ENCODE data around the gene MYL4.
"Not testable (repeated sequence)": the region's sequence is repeated elsewhere in the genome, so short reads cannot be mapped to it uniquely, and the experiment has no call there.

Gene MYL4

DNA sequence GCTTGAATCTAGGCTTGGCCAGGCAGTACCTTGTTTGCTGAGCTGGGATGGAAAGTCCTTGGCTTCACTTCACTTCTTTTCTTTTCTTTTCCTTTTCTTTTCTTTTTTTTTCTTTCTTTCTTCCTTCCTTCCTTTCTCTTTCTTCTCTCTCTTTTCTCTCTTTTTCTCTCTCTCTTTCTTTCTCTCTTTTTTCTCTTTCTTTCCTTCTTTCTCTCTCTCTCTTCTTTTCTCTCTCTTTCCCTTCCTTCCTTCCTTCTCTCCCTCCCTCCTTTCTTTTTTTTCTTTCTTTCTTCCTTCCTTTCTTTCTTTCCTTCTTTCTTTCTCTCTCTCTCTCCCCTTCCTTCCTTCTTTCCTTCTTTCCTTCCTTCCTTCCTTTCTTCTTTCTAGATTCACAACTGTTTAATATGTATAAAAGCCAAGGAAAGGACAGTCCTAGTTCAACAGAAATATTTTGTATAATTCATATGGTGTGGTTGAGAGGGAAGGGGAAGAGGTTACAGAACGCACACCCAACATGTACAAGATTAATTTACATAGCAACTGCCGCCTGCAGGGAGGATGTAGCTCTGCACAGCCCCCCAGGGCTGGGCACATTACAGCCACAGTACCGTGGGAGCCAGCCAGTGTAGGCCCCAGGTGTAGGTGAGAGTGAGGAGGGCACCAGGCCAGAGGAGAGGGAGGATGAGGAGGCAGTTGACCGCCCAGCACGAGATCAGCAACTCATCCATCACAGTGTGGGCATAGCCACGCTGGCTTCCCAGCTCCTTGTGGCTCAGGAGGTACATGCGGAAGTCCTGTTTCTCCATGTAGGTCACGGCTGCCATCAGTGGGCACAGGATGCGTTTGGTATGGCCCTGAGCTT is 34.8 kb downstream of the MYL4 start:
- no peak for DNase-seq (ENCODE audit: low read depth)

DNA sequence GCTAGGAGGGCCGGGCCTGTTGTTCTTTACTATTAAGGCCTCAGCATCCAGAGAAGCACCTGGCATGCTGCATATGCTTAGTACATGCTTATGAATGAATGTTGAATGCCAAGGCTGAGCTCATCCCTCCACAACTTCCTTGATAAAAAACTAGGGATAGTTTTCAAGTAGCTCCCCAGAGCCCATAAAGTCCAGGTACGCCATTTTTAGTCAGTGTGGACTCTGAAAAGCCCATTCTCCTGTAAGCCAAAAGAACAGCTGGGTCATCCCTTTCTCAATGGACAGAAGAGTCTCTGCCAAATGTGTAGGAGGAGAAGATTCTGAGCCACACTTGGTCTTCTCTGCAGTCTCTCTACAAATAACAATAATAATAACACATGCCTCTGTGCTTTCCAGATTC is 35.5 kb downstream of the MYL4 start:
- no peak for DNase-seq (ENCODE audit: low read depth)

DNA sequence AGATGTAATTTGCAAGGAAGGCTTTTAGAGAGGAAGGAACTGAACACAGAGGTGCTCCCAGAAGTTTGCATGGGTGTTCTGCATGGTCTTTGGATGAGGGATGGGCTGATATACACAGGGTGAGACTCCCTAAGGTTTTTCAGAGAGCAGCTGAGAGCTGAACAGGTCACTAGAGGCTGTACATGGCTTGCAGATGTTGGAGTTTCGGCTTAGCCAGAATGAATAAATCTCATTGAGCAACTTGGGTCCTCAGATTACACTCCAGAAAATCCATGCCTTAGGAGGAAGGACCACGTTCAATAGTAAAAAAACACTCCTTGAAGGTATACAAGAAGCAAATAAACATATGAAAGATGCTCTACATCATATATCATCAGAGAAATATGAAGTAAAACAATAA is 37.0 kb downstream of the MYL4 start:
- no peak for DNase-seq (ENCODE audit: low read depth)

DNA sequence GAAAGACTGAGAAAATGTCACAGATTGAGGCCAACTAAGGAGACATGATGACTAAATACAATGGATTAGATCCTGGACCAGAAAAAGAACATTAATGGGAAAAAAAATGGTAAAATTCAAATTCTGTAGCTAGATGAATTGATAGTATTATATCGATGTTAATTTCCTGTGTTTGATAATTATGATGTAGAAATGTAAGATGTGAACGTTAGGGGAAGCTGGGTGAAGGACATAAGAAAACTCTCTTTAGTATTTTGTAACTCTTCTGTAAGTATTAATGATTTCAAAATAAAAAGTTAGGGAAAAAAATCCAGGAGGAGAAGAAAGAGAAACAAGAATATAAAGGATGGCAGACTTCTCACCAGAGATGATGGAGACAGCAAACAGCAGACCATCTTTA is 41.7 kb downstream of the MYL4 start:
- DNase-seq (ENCODE audit: low read depth), result no peak

DNA sequence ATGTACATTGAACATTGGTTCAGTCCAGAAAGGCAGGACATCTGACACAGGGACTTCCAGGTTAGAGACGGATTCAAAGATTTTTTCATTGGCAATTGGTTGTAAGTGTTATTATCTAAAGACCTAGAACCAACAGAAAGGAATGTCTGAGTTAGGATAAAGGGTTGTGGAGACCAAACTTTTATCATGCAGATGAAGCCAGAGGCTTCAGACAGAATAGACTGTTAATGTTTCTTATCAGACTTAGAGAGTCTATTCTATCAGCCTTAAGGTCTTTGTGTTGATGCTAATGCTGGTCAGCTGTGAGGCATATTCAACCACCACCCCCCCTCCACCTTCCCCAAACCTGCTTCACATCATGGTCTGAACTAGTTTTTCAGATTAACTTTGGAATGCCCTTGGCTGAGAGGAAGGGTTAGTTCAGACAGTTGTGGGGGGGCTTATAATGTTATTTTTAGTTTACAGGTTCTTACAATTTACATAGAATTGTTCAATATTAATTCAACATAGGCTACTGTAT is 42.3 kb downstream of the MYL4 start:
- no peak for DNase-seq (ENCODE audit: low read depth)

DNA sequence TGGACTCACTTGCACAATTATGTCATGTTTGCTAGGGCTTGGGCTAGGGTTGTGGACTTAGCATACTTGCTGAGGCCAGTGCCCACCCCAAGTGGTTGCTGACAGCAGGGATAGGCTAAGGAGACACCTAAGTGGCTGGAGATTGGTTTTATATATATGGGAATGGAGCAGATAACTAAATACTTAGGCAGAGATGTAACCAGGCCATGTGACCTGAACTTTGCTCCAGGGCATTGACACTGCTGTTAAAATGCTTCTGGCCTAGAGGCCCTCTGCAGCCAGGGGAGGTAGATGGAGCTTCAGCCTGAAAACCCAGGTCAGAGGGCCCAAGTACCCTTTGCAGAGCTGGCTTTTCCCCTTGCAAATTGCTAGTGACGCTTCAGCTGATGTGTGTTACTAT is 43.1 kb downstream of the MYL4 start:
- no peak for DNase-seq (ENCODE audit: low read depth)

GRCh38 chr17:47252766-47253512 is 43.8 kb downstream of the MYL4 start:
- no peak for DNase-seq (ENCODE audit: low read depth)

GRCh38 chr17:47253541-47254402 is 44.6 kb downstream of the MYL4 start, which contains the start of gene ITGB3:
ITGB3 (plus strand) TSS chr17:47253827; CDS start chr17:47253862, 35 bp downstream.
- peak; percentile 68 for DNase-seq (ENCODE audit: low read depth)

GRCh38 chr17:47254403-47254943 is 45.3 kb downstream of the MYL4 start:
- no peak for DNase-seq (ENCODE audit: low read depth)

- peak; percentile 95 for DNase-seq (ENCODE audit: low read depth)
Observed at GRCh38 chr17:47257651-47258339, 48.6 kb downstream of the MYL4 start.

DNA sequence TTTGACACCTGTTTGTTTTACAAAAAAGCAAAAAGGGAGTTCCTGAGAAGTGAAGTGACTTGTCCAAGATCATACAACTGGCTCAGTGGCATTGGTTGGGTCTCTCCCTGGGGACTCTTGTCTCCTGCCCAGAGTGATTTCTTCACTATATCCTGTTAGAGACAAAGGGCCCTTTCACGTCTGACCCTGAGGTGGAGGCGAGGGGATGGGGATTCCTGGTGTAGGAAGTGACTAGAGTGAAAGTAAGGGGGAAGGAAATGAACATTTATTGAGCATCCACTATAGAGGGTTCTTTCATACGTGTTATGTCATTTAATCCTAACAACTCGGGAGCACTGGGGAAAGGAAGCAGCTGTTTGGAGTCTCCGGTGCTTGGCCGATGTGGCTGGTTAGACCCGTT is 53.4 kb downstream of the MYL4 start:
- no peak for DNase-seq (ENCODE audit: low read depth)

GRCh38 chr17:47264166-47264565 is 55.0 kb downstream of the MYL4 start:
- DNase-seq (ENCODE audit: low read depth), result no peak

DNA sequence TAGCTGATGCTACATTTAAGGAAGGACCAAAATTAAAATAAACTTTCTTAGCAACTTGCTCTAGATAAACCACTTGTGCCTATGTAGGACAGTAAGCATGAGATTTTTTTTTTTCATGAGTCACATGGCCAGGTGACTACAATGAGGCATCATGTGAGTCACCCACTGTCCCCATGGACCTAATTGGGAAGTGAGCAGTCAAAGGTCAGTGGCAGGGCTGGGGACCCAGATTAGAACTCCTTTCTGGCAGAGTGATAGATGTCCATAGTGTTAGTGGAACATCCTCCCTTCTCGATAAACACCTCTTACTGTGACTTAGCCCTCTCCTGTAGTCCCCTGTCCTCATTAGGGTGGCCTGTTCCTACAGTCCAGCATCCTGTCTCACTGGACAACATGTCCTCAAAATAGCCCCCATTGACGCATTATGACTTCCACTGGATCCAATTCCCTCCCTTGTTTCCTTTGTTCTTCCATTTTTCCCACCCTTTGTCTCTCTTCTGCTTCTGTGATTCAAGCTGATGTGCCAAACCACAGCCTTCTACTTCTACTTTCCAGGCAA is 56.9 kb downstream of the MYL4 start:
- DNase-seq (ENCODE audit: low read depth), result peak; percentile 44

- DNase-seq (ENCODE audit: low read depth), result peak; percentile 34
Observed at GRCh38 chr17:47266782-47267181, 57.6 kb downstream of the MYL4 start.

GRCh38 chr17:47267354-47267828 is 58.2 kb downstream of the MYL4 start:
- peak; percentile 95 for DNase-seq (ENCODE audit: low read depth)

- DNase-seq (ENCODE audit: low read depth), result not testable (repeated sequence)
Observed at GRCh38 chr17:47268964-47269363, 59.8 kb downstream of the MYL4 start.

DNA sequence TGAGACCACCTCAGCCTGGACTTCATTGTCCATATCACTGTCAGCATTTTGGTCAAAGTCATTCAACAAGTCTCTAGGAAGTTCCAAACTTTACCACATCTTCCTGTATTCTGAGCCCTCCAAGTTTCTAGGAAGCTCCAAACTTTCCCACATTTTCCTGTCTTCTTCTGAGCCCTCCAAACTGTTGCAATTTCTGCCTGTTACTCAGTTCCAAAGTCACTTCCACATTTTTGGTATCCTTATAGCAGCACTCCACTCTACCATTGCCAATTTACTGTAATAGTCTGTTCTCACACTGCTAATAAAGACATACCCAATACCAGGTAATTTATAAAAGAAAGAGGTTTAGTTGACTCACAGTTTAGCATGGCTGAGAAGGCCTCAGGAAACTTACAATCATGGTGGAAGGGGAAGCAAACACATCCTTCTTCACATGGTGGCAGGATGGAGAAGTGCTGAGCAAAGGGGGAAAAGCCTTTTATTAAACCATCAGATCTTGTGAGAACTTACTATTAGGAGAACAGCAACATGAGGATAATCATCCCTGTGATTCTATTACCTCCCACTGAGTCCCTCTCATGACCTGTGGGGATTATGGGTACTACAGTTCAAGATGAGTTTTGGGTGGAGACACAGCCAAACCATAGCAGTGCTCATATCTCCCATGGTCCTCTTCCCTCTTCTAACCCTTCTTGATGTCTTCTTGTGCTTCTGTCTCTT is 60.6 kb downstream of the MYL4 start:
- DNase-seq (ENCODE audit: low read depth), result not testable (repeated sequence)

GRCh38 chr17:47270946-47271705 is 62.0 kb downstream of the MYL4 start:
- DNase-seq (ENCODE audit: low read depth), result no peak

- no peak for DNase-seq (ENCODE audit: low read depth)
Observed at GRCh38 chr17:47272491-47272890, 63.3 kb downstream of the MYL4 start.

Measured in amniotic epithelial cell (primary cell).